Lower leg skin (tissue), 4 donors: Measurements from ENCODE around the gene RNU2-1. TPM values are rescaled to one million over a fixed set of nuclear protein-coding genes. Genes with fewer than 3 reads are reported as not detected.
"Not testable (repeated sequence)": the region's sequence is repeated elsewhere in the genome, so short reads cannot be mapped to it uniquely, and the experiment has no call there.

Source experiments
- DNase-seq, 2 donors: peaks; one replicate each; pipeline ENCODE4 v3.0.0-alpha.2; 2019; ENCODE audit warnings: low spot score in 2 of 2
- H3K4me3 ChIP-seq: fragments of 200-600 bp; sonication (generic); 2 replicates; pipeline ENCODE4 v1.5.1; 2017; ENCODE audit warnings: mild to moderate bottlenecking, low read depth; ENCODE audit not compliant: poor library complexity, severe bottlenecking
- WGBS, 2 donors: methylation state at CpG; one replicate each; pipeline ENCODE4 v1.1.5; 2018; 5-methylcytosine and 5-hydroxymethylcytosine counted together
- intact Hi-C: fragments of 100-400 bp; cut with DNase I; formaldehyde crosslinking; loops from one replicate; pipeline ENCODE4 v1.15.0; 2023; ENCODE audit warnings: low total_unique reads
- total RNA-seq, 4 donors: library from RNA; depleted of rRNA; stranded (reverse); fragments of >200 nt; gene quantifications; one replicate each; pipeline ENCODE4 v1.1.0, GENCODE V29; 2016

Gene RNU2-1
- not detected for total RNA-seq

DNA sequence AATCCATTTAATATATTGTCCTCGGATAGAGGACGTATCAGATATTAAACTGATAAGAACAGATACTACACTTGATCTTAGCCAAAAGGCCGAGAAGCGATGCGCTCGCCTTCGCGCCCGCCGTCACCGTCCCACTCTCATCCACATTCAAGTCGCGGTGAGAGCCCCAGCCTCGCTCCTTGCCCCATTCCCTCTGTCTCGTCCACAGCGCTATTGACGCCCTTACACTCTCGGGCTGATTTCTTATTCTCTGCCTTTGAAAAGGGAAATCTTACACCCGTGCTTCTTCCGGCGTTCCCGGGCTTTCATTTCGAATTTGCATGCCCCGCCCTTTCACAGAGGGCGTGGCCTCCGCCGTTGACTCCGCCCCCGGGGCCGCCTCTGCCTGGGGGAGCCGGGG is at the start of gene RNU2-1:
RNU2-1 (minus strand) TSS at position 101 of the 400 bp plus-strand sequence.
- H3K4me3 ChIP-seq, intact Hi-C loops, DNase-seq: not testable (repeated sequence)
- no CpG with 5 or more reads among the region's 31 CpGs for WGBS, 2 donors

DNA sequence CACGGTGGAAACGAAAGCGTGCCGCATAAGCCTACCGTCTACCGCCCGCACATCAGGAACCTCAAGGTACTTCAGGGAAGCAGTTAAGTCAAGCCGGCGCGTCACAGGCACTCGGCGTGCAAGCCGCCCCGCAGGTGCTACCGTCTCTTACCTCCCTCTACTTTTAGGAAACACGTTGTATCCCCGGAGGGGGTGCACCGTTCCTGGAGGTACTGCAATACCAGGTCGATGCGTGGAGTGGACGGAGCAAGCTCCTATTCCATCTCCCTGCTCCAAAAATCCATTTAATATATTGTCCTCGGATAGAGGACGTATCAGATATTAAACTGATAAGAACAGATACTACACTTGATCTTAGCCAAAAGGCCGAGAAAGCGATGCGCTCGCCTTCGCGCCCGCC is 39.1 kb upstream of the RNU2-1 start:
- DNase-seq, intact Hi-C loops, H3K4me3 ChIP-seq: not testable (repeated sequence)
- WGBS, 2 donors = no CpG with 5 or more reads among the region's 30 CpGs

DNA sequence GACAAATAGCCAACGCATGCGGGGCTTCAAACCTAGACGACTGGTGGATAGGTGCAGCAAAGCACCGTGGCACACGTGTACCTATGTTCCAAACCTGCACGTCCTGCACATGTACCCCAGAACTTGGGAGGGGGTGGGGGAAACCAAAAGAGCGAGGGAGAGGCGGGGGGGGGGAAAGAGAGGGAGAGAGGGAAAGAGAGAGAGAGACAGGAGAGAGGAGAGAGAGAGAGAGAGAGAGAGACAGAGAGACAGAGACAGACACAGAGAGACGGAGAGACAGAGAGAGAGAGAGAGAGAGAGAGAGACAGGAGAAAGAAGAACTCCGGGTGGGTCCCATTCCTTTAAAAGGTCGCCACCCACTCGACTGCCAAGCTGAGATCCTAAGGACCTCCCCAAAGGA is 38.7 kb upstream of the RNU2-1 start:
- H3K4me3 ChIP-seq, intact Hi-C loops: not testable (repeated sequence)
- WGBS, 2 donors = no CpG with 5 or more reads among the region's 12 CpGs
- peak in 1 of 2 donors; percentile 1 for DNase-seq

DNA sequence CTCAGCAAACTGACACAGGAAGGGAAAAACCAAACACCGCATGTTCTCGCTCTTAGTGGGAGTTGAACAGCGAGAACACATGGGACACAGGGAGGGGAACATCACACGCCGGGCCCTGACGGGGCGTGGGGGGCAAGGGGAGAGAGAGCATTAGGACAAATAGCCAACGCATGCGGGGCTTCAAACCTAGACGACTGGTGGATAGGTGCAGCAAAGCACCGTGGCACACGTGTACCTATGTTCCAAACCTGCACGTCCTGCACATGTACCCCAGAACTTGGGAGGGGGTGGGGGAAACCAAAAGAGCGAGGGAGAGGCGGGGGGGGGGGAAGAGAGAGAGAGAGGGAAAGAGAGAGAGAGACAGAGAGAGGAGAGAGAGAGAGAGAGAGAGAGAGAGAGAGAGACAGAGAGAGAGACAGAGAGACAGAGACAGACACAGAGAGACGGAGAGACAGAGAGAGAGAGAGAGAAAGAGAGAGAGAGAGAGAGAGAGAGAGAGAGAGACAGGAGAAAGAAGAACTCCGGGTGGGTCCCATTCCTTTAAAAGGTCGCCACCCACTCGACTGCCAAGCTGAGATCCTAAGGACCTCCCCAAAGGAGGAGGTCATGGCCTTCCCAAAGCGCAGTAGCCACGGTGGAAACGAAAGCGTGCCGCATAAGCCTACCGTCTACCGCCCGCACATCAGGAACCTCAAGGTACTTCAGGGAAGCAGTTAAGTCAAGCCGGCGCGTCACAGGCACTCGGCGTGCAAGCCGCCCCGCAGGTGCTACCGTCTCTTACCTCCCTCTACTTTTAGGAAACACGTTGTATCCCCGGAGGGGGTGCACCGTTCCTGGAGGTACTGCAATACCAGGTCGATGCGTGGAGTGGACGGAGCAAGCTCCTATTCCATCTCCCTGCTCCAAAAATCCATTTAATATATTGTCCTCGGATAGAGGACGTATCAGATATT is 37.1 kb upstream of the RNU2-1 start:
- intact Hi-C loops, DNase-seq, H3K4me3 ChIP-seq: not testable (repeated sequence)
- WGBS, 2 donors = no CpG with 5 or more reads among the region's 43 CpGs

- WGBS, 2 donors = 6 to 11% methylated on average over 18 of the region's 23 CpGs
- H3K4me3 ChIP-seq, DNase-seq, intact Hi-C loops: not testable (repeated sequence)
These were observed 12.7 kb upstream of the RNU2-1 start for GRCh38 chr17:43246456-43246855.

GRCh38 chr17:43240596-43241352 is 7.0 kb upstream of the RNU2-1 start:
- not testable (repeated sequence) for DNase-seq
- no CpG with 5 or more reads among the region's 34 CpGs for WGBS, 2 donors

GRCh38 chr17:43239597-43239996 is 5.8 kb upstream of the RNU2-1 start:
- H3K4me3 ChIP-seq, DNase-seq, intact Hi-C loops: not testable (repeated sequence)
- no CpG with 5 or more reads among the region's 26 CpGs for WGBS, 2 donors

More at GRCh38 chr17:43240596-43241352, 7.0 kb upstream of the RNU2-1 start:
- intact Hi-C loops, H3K4me3 ChIP-seq: not testable (repeated sequence)

DNA sequence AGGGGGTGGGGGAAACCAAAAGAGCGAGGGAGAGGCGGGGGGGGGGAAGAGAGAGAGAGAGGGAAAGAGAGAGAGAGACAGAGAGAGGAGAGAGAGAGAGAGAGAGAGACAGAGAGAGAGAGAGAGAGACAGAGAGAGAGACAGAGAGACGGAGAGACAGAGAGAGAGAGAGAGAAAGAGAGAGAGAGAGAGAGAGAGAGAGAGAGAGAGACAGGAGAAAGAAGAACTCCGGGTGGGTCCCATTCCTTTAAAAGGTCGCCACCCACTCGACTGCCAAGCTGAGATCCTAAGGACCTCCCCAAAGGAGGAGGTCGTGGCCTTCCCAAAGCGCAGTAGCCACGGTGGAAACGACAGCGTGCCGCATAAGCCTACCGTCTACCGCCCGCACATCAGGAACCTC is 514 bp downstream of the RNU2-1 start:
- intact Hi-C loops, H3K4me3 ChIP-seq, DNase-seq: not testable (repeated sequence)
- WGBS, 2 donors = no CpG with 5 or more reads among the region's 15 CpGs

DNA sequence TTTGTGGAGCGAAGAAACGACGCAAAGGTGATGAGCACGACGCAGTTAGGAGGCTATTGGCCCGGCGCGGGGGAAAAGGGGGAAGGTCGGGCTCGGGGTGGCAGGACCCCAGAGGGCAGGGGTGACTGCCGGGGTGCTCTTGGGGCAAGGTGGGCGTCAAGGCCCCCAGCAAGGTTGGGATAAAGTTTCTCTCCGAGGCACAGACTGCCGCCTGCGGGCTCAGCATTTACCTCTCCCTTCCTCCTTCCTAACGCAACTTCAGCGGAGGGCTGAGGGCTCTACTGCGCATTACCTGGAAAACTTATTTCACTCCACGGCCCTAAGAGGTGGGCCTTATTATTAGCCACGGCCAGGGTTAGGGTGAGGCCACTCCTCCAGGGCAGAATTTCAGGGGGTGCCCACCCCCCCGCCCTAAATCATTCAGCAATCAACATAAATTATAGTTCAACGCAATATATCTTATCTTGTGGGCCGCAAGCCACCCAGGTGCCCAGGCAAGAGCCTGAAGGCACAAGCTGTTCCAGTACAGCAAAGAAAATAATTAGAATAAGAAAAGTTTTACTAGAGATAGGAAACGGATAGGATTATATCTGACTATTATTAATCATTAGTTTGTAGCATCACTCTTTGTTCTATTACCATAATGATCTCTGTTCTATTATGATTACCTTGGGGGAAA is 1.6 kb downstream of the RNU2-1 start:
- intact Hi-C loops, H3K4me3 ChIP-seq: not testable (repeated sequence)
- 62 to 68% methylated on average over 22 of the region's 24 CpGs for WGBS, 2 donors
- DNase-seq = peak; percentile 88 to 95

DNA sequence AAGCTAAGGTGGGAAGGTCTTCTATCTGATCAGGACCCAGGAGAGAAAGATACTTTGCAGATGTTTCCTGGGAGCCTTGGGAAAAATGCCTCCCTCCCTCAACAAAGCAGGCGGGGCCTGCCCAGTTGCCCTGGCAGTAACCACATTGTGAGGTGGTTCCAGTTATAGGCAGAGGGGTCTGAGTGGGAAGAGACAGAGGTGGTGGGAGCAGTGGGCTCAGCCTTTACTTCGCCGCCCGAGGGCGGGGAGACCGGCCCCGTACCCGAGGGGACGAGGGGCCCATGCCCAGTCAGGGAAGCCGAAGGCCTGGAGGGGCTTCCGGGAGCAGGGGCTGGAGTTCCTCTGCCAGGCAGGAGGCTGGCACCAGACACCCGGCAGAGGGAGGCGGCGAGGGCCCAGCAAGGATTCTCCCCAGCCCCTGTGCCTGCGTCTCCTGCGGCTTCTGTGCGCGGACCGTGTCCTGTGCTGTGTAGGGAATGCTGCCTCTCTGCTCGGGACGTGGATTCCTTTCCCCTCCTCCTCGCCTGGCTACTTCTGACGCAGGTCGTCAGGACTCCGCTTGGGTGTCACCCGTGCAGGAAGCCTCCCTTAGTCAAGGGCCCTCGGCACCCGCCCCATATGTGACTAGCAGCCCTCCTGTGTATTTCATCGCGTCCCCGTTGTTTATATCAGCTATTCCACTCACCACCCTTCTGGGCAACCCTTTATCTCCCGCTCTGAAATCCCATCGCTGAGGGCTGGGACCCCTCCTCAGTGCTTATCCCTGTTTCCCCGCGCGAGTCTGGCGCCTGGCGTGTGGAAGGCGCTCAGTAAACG is 2.4 kb downstream of the RNU2-1 start:
- peak; percentile 19 to 49 for DNase-seq
- intact Hi-C loops, H3K4me3 ChIP-seq: not testable (repeated sequence)
- WGBS, 2 donors = 69 to 79% methylated on average over 25 to 36 of the region's 40 CpGs

GRCh38 chr17:43228020-43228782 is 5.6 kb downstream of the RNU2-1 start, which contains the start of gene CCDC200:
Gene CCDC200 (minus strand): TSS chr17:43228623. CDS start chr17:43228554, 69 bp downstream.
- WGBS, 2 donors = no CpG with 5 or more reads among the region's 7 CpGs
- DNase-seq, H3K4me3 ChIP-seq, intact Hi-C loops: not testable (repeated sequence)
